HG03342 (cell line): ENCODE data around the gene COLEC12.

Source experiments
- ATAC-seq: cut with Tn5 transposase; IDR thresholded peaks from one replicate; pipeline ENCODE4 v1.9.1; 2021; ENCODE audit warnings: mild to moderate bottlenecking, moderate library complexity; ENCODE audit not compliant: unreplicated experiment

Gene COLEC12

DNA sequence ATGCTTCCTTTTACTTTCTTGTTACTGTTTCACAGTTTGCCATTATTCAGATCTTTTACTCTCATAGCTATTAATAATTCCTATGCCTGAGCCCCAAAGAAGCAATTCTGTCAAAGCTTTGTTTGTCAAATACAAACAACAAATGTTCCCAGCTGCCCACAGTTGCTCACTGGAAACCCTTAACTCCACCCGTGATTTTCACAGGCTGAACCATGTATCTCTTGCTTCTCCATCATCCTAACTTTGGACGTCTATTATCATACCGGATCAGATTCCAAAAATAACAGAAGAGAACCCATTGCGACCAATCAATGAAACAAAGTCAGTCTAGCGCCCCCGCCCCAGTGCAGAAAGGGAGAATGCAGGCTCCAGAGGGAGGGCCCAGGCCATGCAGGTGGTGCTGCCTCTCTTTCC lies 24.2 kb downstream of the COLEC12 start:
- ATAC-seq: no peak

DNA sequence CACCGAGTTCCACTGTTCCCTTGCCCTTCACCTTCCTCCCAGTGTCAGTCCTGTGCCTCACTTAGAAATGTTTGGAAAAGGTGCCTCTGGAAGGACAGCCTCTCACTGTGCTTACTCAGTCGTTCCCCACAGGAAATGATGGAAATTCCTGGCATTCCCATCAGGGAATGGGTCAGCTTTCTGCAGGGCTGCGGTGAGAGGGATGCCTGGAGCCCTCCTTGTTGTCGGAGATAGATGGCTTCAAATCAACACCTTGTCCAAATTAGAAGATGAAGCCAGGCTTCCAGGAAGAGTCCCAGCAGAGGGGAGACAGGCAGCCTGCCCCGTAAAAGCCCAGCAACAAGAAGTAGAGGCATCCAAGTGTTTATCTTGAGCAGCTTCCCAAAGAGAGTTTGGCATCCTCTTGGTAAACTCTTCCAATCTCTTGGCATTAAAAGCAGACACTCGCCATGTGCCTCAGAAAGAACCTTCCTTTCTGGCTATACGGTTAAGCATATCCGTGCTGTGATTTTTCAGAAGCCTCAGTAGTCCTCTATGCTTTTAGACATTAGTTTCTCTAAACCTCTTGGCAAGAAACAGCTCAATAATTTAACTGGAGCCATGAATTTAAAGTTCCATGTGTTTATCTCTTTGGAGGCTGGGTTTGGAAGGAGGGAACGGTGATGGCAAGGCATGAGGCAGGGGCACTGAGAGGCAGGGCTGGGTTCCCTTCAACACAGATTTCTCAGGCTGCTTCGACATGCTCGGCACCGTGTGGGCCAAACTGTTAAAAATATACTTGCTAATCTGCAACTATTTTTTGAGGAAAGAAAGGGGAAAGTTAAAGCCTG lies 25.1 kb downstream of the COLEC12 start:
- ATAC-seq: no peak

GRCh38 chr18:474416-474815 lies 26.1 kb downstream of the COLEC12 start:
- no peak for ATAC-seq

GRCh38 chr18:473802-474201 lies 26.7 kb downstream of the COLEC12 start:
- ATAC-seq: no peak

DNA sequence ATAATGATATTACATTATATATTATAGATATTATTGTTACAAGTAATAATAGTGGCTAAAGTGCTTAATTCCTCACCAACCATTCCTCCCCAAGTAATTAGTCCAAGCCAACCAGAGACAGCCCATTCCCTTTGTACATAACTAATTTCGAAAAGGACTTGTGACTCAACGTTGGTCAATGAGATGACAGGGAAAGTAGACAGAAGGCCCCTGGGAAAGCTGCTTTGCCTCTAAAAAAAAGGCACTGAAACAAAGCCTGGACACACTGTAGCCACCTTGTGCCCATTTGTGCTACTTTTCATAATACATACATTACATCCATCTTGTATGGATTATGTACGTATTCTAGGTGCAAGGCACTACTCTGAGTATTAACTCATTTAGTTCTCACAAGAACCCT lies 28.8 kb downstream of the COLEC12 start:
- ATAC-seq: no peak

GRCh38 chr18:470661-471501 lies 29.6 kb downstream of the COLEC12 start:
- ATAC-seq: no peak

DNA sequence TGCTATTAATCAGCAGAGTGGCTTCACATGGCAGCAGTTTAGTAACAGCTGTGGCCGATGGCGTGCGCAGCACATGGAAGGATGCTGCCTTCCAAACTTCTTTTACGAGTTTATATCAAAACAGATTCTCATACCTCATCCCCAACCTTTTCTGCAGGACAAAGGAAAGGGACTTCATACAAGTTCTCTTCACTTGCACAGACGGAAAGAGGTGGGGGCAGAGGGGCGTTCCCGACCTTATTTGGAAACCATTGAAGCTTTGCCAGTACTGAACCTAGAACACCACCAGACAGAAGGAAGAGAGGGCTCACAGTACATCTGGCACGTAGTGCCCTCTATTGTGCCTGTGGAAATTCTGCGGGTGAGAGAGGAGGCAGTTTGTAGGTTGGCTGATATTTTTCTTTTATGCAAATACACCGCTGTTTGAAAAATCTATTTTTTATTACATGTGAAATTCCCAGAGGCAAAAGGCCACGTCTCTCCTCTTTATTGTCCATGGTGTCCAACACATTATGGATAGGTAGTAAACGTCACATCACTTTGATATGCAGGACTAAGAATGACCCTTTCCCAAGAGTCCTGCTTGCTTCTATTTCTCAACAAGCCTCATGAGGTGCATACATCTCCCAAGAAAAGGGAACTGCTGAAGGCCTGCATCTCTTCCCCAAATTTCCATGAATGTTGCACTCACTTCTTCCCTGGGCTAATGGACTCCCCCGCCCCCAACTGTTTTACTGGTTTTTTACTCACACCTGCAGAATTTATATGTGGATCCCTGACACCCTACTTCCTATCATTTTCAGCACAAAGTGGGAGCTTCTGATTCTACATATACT lies 31.3 kb downstream of the COLEC12 start:
- no peak for ATAC-seq

DNA sequence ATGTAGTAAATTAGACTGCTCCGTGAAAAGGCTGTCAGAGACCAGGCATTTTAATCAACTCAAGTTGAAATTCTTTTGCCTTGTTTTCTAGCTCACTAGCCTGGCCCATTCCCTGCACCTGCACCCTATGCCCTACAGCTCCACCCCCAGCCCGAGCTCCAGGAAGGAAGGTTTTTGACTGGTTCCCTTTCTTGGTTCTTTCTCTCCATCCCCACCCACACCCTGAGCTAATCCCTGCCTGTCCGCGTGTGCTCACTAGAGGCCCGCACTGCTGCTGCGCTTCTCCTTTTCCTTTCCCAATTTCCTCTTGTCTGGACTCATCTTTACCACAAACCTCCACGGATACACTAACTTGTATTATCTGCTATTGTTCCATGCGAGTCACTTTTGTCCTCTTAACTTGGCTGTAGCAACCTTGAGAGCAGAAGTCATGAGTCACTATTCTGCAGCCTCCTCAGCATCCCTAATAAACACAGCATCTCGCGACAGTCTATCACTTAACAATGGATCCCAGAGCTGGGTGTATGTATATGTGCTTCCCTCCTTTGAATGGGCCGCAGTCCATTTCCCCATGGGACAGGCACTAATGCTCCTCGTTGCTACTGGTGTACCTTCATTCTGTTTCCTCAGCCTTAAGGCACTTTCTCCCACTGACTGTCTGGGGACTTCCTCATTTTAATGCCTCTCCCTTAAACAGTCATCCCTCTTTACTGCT lies 36.5 kb downstream of the COLEC12 start:
- no peak for ATAC-seq

DNA sequence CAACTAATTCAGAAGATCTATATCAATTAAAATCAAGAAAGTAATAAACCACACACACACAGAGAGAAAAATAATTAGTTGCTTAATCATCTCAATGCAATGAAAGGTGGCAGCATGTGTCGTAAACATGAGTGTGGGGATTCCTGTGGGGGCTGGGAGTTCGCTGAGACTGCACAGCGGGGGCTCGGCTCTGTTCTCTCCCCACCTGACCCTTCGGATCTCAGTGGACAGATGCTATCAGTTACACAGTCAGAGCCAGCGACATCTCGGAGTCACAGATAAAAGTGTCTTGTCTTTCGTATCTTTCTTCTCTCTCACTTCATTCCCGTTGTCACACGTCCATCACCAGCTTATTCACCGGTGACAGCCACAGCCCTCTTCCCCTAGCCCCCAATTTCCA lies 37.1 kb downstream of the COLEC12 start:
- ATAC-seq: no peak

GRCh38 chr18:461762-462161 lies 38.7 kb downstream of the COLEC12 start:
- ATAC-seq: no peak

DNA sequence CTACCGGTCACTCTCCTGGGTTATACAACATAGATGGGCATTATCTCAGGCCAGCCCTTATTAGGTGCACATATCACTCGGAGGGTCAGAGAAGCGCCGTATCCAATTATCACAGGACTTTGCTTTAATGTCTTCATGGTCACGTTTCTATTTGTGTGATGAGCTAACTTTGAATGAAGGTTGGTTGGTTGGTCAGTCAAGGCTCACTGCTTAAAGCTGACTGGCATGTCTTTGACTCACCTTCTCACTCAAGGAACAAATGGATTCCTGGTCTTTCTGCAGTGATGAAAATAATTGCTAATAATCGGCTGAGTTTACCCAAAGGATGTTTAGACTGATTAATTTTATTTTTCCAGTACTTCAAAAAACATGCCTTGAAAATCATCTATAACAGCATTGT lies 39.7 kb downstream of the COLEC12 start:
- ATAC-seq: no peak

GRCh38 chr18:459814-460593 lies 40.5 kb downstream of the COLEC12 start:
- ATAC-seq: no peak

- no peak for ATAC-seq
Observed at GRCh38 chr18:457521-458412, 42.7 kb downstream of the COLEC12 start.

- no peak for ATAC-seq
Observed at GRCh38 chr18:457140-457519, 43.4 kb downstream of the COLEC12 start.

DNA sequence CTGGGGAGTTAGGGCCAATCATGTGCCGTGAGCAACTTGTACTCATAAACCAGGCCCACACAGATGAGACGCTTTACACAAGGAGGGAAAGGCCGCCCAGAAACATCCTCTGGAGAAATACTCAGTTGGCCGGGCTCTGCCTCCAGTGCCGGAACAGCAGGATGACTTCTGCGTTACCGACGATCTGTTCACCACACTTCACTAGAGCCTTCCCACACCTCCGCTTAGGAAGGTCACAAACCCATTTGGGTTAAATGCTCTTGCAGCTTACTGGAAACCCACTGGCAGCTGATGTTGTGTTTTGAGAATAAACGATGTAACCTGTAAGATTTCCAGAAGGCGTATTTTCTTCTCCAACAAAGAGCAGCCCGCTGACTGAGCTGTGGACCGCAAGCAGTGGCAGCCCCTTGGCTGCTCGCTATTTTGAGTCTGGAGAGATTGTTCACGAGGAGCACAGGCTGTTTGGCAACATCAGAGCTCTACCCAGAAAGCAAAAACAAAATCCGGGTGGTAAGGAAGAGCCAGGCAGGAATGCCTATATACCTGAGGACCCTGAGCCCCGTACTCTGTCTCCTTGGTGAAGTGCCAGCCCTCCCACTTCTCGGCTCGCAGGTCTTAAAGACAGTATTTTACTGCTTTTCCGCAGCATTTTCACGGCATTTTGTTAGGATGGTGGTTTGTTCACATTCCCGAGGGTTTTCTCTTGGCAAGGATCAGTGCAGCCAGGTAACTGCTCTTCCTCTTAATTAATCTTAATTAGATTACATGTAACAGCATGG lies 44.0 kb downstream of the COLEC12 start:
- ATAC-seq: no peak

GRCh38 chr18:453400-453799 lies 47.1 kb downstream of the COLEC12 start:
- no peak for ATAC-seq

GRCh38 chr18:452816-453215 lies 47.7 kb downstream of the COLEC12 start:
- no peak for ATAC-seq

DNA sequence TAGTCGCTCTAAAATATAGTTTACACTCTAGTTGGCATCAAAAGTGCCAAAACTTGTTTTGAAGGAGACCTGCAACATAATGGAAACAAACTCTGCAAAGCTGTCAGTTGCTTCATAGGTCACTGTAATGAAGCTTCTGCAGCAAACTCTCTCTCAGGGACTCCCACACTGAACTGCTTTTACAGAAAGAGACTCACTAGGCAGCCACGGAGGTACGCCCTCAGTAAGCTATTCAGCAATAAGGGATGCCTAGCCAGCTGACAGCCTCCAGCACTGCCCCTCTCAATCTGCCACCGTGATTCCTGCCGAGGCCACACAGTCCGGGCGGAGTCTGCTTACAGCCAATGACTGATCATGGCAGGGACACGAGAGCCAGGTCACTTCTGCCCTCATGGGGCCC lies 51.1 kb downstream of the COLEC12 start:
- ATAC-seq: no peak
